ENCODE data around the gene ABCC1.
"Not testable (repeated sequence)": the region's sequence is repeated elsewhere in the genome, so short reads cannot be mapped to it uniquely, and the experiment has no call there.

The ABCC1 gene

GRCh38 chr16:16076423-16076813 is 127.0 kb downstream of the ABCC1 start:
- DNase-seq (ENCODE audit: low read depth in 1 of 2, low spot score in 1 of 2), result no peak

DNA sequence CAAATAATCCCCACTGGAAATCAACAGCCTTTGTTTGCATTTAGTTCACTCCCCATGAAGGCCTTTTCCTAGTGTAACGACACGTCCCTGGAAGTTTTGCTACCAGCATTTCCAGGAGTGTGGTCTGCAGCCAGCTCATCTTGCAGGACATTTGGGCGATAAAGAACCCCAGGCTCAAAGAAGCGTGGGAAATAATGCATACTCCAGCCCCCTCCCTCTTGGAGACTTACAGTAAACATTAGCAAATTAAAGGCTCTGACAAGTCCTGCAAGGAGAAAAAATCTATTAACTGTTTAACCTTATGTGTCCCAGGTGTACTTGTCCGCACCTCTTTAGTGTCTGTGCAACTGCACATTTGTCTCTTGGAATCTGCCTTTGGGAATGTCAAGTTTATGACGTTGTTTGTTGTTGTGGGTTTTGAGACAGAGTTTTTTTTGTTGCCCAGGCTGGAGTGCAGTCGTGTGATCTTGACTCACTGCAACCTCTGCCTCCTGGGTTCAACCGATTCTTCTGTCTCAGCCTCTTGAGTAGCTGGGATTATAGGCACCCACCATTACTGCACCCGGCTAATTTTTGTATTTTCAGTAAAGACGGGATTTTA is 131.1 kb downstream of the ABCC1 start:
- DNase-seq (ENCODE audit: low read depth in 1 of 2, low spot score in 1 of 2), result no peak

- no peak for DNase-seq (ENCODE audit: low read depth in 1 of 2, low spot score in 1 of 2)
Observed at GRCh38 chr16:16081141-16081540, 131.7 kb downstream of the ABCC1 start.

GRCh38 chr16:16082255-16082654 is 132.8 kb downstream of the ABCC1 start:
- DNase-seq (ENCODE audit: low read depth in 1 of 2, low spot score in 1 of 2), result no peak

DNA sequence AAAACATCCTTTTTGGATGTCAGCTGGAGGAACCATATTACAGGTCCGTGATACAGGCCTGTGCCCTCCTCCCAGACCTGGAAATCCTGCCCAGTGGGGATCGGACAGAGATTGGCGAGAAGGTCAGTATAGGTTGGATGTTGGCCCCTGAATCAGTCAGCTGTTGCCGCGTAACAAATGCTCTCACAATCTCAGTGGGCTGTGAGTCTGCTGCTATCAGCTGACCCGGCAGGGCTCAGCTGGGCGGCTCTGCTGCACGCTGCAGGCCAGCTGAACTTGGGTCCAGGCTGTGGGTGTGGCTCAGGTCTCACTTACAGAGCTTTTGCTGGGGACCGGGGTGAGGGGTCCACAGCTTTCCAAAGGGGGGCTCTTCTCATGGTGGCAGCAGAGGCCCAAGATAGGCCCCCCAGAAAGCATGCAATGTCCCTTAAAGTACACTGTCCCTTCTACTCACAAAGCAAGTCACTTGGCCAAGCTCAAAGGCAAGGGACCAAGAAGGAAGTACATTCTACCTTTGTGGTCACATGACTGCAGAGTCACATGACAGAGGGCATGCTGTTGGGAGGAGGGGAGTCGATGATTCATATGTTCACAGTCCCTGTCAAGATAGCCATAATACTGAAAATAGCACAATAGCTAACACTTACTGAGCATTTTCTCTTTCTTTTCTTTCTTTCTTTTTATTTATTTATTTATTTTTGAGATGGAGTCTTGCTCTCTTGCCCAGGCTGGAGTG is 134.2 kb downstream of the ABCC1 start:
- no peak for DNase-seq (ENCODE audit: low read depth in 1 of 2, low spot score in 1 of 2)

DNA sequence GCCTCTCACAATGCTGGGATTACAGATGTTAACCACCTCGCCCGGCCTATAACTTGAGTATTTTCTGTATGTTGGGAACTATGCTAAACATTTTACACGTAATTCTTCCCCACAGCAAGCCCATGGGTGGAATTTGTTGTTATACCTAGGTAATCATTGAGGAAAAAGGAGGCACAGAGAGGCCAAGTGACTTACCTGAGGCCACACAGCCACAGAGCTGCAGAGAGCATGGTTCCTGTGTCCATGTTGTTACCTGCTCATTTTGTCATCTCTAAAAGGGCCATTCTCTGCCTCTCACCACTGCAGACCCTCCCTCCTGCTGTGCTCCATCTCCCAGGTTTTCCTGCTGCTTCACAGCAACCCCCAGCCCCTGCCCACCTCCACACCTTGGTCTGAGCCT is 135.5 kb downstream of the ABCC1 start:
- no peak for DNase-seq (ENCODE audit: low read depth in 1 of 2, low spot score in 1 of 2)

GRCh38 chr16:16086653-16087446 is 137.4 kb downstream of the ABCC1 start:
- no peak for DNase-seq (ENCODE audit: low read depth in 1 of 2, low spot score in 1 of 2)

GRCh38 chr16:16090238-16090637 is 140.8 kb downstream of the ABCC1 start:
- DNase-seq (ENCODE audit: low read depth in 1 of 2, low spot score in 1 of 2), result no peak

DNA sequence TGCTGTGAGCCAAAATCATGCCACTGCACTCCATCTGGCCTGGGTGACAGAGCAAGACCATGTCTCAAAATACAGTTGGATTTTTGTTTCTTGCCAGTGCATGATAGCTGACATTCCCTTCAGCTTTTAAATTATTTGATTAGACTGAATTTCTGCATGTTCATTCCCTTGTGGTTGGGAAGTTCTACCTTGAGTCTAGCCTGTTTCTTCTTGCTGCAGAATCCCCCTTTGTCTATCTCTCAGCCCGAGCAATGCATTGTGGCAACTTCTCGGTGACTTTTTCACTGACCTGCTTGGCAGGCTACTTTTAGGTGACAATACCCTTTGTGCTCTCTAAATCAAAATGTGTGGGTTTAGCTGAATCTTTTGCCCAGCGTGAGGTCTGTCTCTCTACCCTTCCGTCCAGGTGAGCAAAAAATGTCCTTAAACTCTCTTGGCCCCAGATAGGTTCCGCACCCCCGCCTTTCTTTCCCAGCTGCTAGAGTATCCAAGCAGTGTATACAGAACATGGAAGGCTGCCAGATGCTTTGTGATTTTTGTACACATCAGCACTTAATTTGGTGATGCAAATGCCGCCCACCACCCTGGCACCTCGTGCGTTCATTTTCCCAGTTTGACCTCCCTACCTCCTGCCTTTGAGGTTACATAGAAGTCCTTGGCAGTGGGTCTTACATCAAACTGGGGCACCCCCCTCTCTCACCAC is 143.7 kb downstream of the ABCC1 start:
- no peak for DNase-seq (ENCODE audit: low read depth in 1 of 2, low spot score in 1 of 2)

DNA sequence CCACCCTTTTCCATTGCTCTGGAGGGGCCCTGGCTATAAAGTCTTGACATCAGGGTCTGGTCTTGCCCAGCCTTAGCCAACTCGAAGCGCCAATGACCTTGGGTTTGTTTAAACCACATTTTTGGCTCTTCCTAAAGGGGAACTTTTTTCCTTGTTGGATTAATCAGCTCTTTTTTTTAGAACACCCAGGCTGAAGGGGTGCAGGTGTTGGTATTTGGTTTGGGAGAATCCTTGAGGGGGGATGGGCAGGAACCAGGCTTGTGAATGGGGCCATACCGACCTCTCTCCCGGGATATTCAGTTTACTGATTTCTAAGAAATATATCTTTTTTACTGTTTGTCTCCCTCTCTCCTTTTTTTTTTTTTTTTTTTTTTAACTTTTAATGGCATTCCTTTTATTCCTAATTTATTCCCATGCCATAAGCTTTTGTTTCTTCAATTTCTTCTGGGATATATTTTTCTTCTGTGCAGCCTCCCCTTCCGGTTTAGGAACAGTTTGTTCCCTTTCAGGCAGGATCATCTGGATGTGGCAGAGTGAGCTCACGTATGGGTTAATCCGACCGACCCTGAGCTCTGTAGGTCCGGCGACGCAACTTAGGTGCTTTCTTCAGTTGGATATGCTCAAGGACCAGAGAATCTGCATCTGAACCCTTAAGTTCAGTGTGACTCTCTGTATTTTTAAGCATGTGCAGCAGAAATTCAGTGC is 144.4 kb downstream of the ABCC1 start:
- DNase-seq (ENCODE audit: low read depth in 1 of 2, low spot score in 1 of 2), result no peak

DNA sequence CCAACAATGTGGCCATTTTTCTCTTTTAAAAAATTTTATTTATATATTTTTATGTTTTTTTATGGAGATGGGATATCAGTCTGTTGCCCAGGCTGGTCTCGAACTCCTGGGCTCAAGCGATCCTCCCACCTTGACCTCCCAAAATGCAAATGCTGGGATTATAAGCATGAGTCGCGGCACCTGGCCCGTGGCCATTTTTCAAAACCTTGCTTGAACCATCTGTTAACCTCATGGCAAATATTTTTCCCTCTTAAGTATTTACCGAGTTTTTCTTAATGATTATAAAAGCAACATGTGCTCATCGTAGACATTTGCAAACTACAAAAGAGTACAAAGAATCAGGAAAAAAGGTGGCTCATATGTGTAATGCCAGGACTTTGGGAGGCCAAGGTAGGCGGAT is 146.2 kb downstream of the ABCC1 start:
- no peak for DNase-seq (ENCODE audit: low read depth in 1 of 2, low spot score in 1 of 2)

GRCh38 chr16:16096121-16096857 is 146.9 kb downstream of the ABCC1 start:
- DNase-seq (ENCODE audit: low read depth in 1 of 2, low spot score in 1 of 2), result no peak

DNA sequence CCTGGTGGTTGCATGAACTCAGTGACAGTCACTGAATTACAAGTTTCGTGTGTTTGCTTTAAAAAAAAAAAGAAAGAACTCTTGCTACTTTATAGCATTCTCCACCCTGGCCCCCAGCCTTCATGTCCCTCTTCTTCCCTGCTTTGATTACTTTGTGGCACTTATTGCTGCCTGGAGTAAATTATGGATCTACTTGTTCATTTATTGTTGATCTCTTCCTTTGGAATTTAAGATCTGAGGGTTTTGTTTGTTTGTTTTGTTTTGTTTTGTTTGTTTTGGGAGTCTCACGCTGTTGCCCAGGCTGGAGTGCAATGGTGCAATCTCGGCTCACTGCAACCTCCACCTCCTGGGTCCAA is 147.4 kb downstream of the ABCC1 start:
- no peak for DNase-seq (ENCODE audit: low read depth in 1 of 2, low spot score in 1 of 2)

GRCh38 chr16:16099320-16099719 is 149.9 kb downstream of the ABCC1 start:
- no peak for DNase-seq (ENCODE audit: low read depth in 1 of 2, low spot score in 1 of 2)

DNA sequence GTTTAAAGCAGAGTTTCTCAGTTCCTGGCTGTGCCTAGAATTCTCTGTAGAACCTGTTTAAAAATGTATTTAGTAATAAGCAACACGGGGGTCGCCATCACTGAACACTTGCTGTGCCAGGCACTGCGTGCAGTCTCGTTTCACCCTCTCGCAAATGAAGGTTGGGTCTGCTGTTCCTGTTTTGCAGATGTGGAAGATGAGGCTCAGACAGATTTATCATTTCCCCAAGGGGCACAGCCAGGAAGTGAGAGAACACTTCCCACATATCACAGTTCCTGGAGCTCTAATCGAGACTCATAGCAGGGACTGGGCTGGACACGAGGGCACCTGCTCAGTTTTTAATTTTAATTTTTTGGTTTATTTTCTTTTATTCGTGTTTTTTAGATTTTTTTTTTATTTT is 151.2 kb downstream of the ABCC1 start:
- DNase-seq (ENCODE audit: low read depth in 1 of 2, low spot score in 1 of 2), result no peak

DNA sequence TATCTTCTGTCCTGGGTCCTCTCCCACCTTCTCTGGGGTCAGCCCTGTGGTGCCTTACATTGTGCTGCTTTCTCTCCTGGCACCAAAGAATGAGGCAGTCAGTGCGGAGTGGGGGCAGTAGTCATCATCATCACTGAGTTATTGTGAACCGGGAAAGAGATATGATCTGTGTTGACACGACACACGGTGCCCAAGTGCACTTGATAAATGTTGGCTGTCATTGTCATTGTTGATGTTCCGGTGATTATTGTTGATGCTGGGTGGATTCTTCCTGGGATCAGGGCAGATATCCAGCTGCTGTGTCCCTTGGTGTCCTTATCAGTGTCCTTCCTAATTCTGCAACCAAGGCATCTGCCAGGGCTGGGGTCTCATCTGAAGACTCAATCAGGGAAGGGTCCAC is 152.2 kb downstream of the ABCC1 start:
- DNase-seq (ENCODE audit: low read depth in 1 of 2, low spot score in 1 of 2), result no peak

- DNase-seq (ENCODE audit: low read depth in 1 of 2, low spot score in 1 of 2), result no peak
Observed at GRCh38 chr16:16102738-16103137, 153.3 kb downstream of the ABCC1 start.

- DNase-seq (ENCODE audit: low read depth in 1 of 2, low spot score in 1 of 2), result not testable (repeated sequence)
Observed at GRCh38 chr16:16104132-16104803, 154.9 kb downstream of the ABCC1 start.

DNA sequence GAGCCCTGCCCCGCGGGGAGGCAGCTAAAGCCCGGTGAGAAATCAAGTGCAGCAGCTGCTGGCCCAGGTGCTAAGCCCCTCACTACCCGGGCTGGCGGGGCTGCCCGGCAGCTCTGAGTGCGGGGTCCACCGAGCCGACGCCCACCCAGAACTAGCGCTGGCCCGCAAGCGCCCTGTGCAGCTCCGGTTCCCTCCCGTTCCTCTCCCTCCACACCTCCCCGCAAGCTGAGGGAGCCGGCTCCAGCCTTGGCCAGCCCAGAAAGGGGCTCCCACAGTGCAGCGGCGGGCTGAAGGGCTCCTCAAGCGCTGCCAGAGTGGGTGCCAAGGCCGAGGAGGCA is 155.4 kb downstream of the ABCC1 start:
- not testable (repeated sequence) for DNase-seq (ENCODE audit: low read depth in 1 of 2, low spot score in 1 of 2)

- DNase-seq (ENCODE audit: low read depth in 1 of 2, low spot score in 1 of 2), result no peak
Observed at GRCh38 chr16:16105646-16106045, 156.2 kb downstream of the ABCC1 start.
